ENCODE data around the gene ISM1. TPM values are rescaled to one million over a fixed set of nuclear protein-coding genes. Genes with fewer than 3 reads are reported as not detected.
A peak's percentile ranks its signal among the peaks of the same experiment; 100 is the strongest.

Gene ISM1
- total RNA-seq, 2 donors from 2014 or later: 0.24 to 1.1 TPM

GRCh38 chr20:13274275-13274861 lies 53.3 kb downstream of the ISM1 start:
- Mint-ChIP-seq H3K4me1 (peaks cover 24% of the 10 kb centered on the region), H3K9me3 (no peaks in the 10 kb centered on the region), H3K36me3 (ENCODE audit: low read depth) (no peaks in the 10 kb centered on the region), H3K4me3 (no peak overlapping the region), H3K27ac (no peak overlapping the region), H3K27me3 (ENCODE audit: insufficient read depth) (no peaks in the 10 kb centered on the region)
- no peaks in the 10 kb centered on the region for H3K4me1 ChIP-seq (ENCODE audit: control insufficient read depth, insufficient read depth, low read length)
- TF ChIP-seq, protein P1, sequence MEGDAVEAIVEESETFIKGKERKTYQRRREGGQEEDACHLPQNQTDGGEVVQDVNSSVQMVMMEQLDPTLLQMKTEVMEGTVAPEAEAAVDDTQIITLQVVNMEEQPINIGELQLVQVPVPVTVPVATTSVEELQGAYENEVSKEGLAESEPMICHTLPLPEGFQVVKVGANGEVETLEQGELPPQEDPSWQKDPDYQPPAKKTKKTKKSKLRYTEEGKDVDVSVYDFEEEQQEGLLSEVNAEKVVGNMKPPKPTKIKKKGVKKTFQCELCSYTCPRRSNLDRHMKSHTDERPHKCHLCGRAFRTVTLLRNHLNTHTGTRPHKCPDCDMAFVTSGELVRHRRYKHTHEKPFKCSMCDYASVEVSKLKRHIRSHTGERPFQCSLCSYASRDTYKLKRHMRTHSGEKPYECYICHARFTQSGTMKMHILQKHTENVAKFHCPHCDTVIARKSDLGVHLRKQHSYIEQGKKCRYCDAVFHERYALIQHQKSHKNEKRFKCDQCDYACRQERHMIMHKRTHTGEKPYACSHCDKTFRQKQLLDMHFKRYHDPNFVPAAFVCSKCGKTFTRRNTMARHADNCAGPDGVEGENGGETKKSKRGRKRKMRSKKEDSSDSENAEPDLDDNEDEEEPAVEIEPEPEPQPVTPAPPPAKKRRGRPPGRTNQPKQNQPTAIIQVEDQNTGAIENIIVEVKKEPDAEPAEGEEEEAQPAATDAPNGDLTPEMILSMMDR (conservative IDR thresholded peaks at IDR 0.05): no peak
- WGBS, 2 experiments (ENCODE audit: insufficient coverage in 1 of 2, insufficient read length in 1 of 2): 59 to 61% methylated on average over 8 to 16 of the region's 18 CpGs
- H3K27ac ChIP-seq (ENCODE audit: low read depth, low read length): no peak overlapping the region
- no peaks in the 10 kb centered on the region for H3K27me3 ChIP-seq (ENCODE audit: control insufficient read depth, insufficient read depth, low read length, poor library complexity, severe bottlenecking)
- DNase-seq: peak; percentile 80
- H3K36me3 ChIP-seq (ENCODE audit: control insufficient read depth, insufficient read depth, low read length): no peaks in the 10 kb centered on the region
- no peaks in the 10 kb centered on the region for H3K9me3 ChIP-seq (ENCODE audit: control insufficient read depth, low read length)
- no peak overlapping the region for H3K4me3 ChIP-seq (ENCODE audit: low read length)
- H3K9ac ChIP-seq (ENCODE audit: extremely low read depth, low read length, poor library complexity, severe bottlenecking): no peak overlapping the region

DNA sequence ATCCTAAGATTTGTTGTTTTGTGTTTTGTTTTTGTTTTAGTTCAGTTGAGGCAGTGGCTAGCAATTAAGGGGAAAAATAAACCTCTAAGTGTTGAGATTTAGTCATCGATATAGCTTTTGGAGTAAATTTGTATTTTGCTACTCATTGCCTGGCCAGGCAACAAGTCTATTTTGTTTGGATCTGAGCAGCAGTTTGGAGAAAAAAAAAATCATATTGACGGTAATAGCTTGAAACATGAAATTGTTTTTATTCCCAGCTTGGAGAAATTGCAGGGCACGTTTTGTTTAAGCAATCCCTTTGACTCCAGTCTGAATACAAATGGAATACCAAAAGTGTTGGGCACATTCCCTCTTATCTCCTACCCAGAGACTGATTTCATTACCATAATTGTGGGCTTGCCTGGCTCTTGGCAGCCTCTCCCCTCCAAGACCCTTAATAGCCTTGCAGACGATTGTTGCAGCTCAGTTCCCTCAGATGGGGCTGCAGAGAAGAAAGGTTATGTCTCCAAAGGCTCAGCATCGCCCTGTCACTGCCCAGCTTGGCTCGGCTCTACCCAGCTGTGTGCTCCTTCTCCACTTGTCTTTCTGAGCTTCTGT lies 56.0 kb downstream of the ISM1 start:
- H3K9me3 Mint-ChIP-seq: no peaks in the 10 kb centered on the region
- no peaks in the 10 kb centered on the region for H3K27me3 Mint-ChIP-seq (ENCODE audit: insufficient read depth)
- H3K4me3 Mint-ChIP-seq: no peak overlapping the region
- no peaks in the 10 kb centered on the region for H3K36me3 ChIP-seq (ENCODE audit: control insufficient read depth, insufficient read depth, low read length)
- H3K9ac ChIP-seq (ENCODE audit: extremely low read depth, low read length, poor library complexity, severe bottlenecking): no peak overlapping the region
- peaks cover 14% of the 10 kb centered on the region for H3K4me1 Mint-ChIP-seq
- H3K9me3 ChIP-seq (ENCODE audit: control insufficient read depth, low read length): no peaks in the 10 kb centered on the region
- no peaks in the 10 kb centered on the region for H3K27me3 ChIP-seq (ENCODE audit: control insufficient read depth, insufficient read depth, low read length, poor library complexity, severe bottlenecking)
- TF ChIP-seq, protein P1 (conservative IDR thresholded peaks at IDR 0.05): no peak
- H3K36me3 Mint-ChIP-seq (ENCODE audit: low read depth): no peaks in the 10 kb centered on the region
- WGBS, 2 experiments (ENCODE audit: insufficient coverage in 1 of 2, insufficient read length in 1 of 2): 81 to 89% methylated on average over 3 to 6 of the region's 6 CpGs
- no peak overlapping the region for H3K4me3 ChIP-seq (ENCODE audit: low read length)
- no peak overlapping the region for H3K27ac ChIP-seq (ENCODE audit: low read depth, low read length)
- H3K4me1 ChIP-seq (ENCODE audit: control insufficient read depth, insufficient read depth, low read length): no peaks in the 10 kb centered on the region
- no peak for DNase-seq
- H3K27ac Mint-ChIP-seq: no peak overlapping the region

DNA sequence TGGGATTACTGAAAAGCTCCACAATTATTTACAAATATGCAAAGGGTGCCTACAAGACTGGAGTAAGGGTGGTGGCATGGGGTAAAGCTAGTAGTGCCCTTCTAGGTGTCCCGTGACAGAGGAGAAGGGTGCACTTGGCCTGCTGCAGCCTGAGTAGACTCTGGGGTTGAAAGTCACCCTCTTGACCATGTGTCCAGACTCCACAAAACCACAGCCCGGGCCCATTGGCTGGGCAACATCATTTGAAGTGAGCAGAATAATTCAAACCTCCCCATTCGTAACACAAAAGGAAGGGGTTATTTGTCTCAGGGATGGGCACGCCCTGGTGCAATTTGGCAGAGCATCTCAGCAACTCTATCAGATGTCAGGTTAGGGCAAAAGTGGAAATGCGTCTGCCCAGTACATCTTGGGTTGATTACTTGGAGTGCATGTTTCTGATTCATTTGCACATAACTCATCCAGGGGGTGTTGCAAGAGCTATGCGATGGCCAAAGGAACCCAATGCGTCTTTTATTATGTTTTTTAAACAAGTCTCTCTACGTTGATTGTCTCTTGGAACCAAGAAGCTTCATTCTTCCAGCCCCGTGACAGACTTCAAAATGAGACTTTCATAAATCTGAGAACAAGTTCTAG lies 56.7 kb downstream of the ISM1 start:
- Histone ChIP-seq H3K4me3 (ENCODE audit: low read length) (no peak overlapping the region), H3K27me3 (ENCODE audit: control insufficient read depth, insufficient read depth, low read length, poor library complexity, severe bottlenecking) (no peaks in the 10 kb centered on the region), H3K27ac (ENCODE audit: low read depth, low read length) (no peak overlapping the region), H3K36me3 (ENCODE audit: control insufficient read depth, insufficient read depth, low read length) (no peaks in the 10 kb centered on the region), H3K4me1 (ENCODE audit: control insufficient read depth, insufficient read depth, low read length) (no peaks in the 10 kb centered on the region), H3K9ac (ENCODE audit: extremely low read depth, low read length, poor library complexity, severe bottlenecking) (no peak overlapping the region), H3K9me3 (ENCODE audit: control insufficient read depth, low read length) (no peaks in the 10 kb centered on the region)
- no peak overlapping the region for H3K4me3 Mint-ChIP-seq
- no peaks in the 10 kb centered on the region for H3K9me3 Mint-ChIP-seq
- TF ChIP-seq, protein P1 (conservative IDR thresholded peaks at IDR 0.05): no peak
- 94 to 99% methylated on average over 7 to 9 of the region's 9 CpGs for WGBS, 2 experiments (ENCODE audit: insufficient coverage in 1 of 2, insufficient read length in 1 of 2)
- H3K36me3 Mint-ChIP-seq (ENCODE audit: low read depth): no peaks in the 10 kb centered on the region
- no peaks in the 10 kb centered on the region for H3K27me3 Mint-ChIP-seq (ENCODE audit: insufficient read depth)
- no peak overlapping the region for H3K27ac Mint-ChIP-seq
- DNase-seq: no peak
- H3K4me1 Mint-ChIP-seq: peaks cover 12% of the 10 kb centered on the region
